PC-3 (cell line): ENCODE results near the gene NEMP2. TPM values are rescaled to one million over a fixed set of nuclear protein-coding genes. Genes with fewer than 3 reads are reported as not detected.

ENCODE experiments used
- ATAC-seq: fragments of 200-7000 bp; cut with Tn5 transposase; 2 replicates; pipeline ENCODE4 v1.9.1; 2020; ENCODE audit warnings: mild to moderate bottlenecking, moderate library complexity
- BruUV-seq: library from RNA; stranded (reverse); fragments of 400-500 nt; replicated peaks from 2 replicates; lab custom pipeline; 2021; lab: Mats Ljungman, UMichigan
- CTCF ChIA-PET: fragments of 300-600 bp; sonication (Branson Sonifier 250); formaldehyde crosslinking; loops from one replicate; lab custom pipeline; 2022; ENCODE audit warnings: antibody characterized with exemption; lab: Charles Lee
- POLR2A ChIA-PET: fragments of 300-600 bp; sonication (Branson Sonifier 250); formaldehyde crosslinking; loops from one replicate; lab custom pipeline; 2022; ENCODE audit warnings: antibody characterized with exemption; ENCODE audit not compliant: unreplicated experiment; lab: Charles Lee
- DNase-seq: peaks from one replicate; pipeline ENCODE4 v3.0.0-alpha.2; 2015
- H2AFZ ChIP-seq: fragments of 300-600 bp; sonication (generic); 2 replicates; pipeline ENCODE4 v1.6.0; 2016; ENCODE audit warnings: antibody characterized with exemption, low read length
- H3F3A ChIP-seq: fragments of 300-600 bp; sonication (generic); one replicate; pipeline ENCODE4 v1.6.0; 2017; ENCODE audit warnings: antibody characterized with exemption, low read length, control low read depth, mild to moderate bottlenecking; ENCODE audit not compliant: unreplicated experiment
- H3K27ac ChIP-seq: fragments of 300-600 bp; sonication (generic); 2 replicates; pipeline ENCODE4 v1.5.1; 2016; ENCODE audit warnings: mild to moderate bottlenecking, low read length
- H3K27me3 ChIP-seq: fragments of 300-600 bp; sonication (generic); 2 replicates; pipeline ENCODE4 v1.6.1; 2016; ENCODE audit warnings: low read length, mixed read lengths
- H3K36me3 ChIP-seq: fragments of 300-600 bp; sonication (generic); 2 replicates; pipeline ENCODE4 v1.6.1; 2016; ENCODE audit warnings: low read depth, mixed run types, low read length, mixed read lengths
- H3K4me1 ChIP-seq: fragments of 300-600 bp; sonication (generic); 2 replicates; pipeline ENCODE4 v1.5.1; 2016; ENCODE audit warnings: low read length; ENCODE audit not compliant: insufficient read depth
- H3K4me2 ChIP-seq: fragments of 300-600 bp; sonication (generic); 2 replicates; pipeline ENCODE4 v1.6.0; 2016; ENCODE audit warnings: low read length
- H3K4me3 ChIP-seq: fragments of 300-600 bp; sonication (generic); 2 replicates; pipeline ENCODE4 v1.5.1; 2016; ENCODE audit warnings: mild to moderate bottlenecking, low read length, mixed read lengths
- H3K79me2 ChIP-seq: fragments of 300-600 bp; sonication (generic); 2 replicates; pipeline ENCODE4 v1.6.1; 2017; ENCODE audit warnings: low read length, mixed read lengths
- H3K9ac ChIP-seq: fragments of 300-600 bp; sonication (generic); 2 replicates; pipeline ENCODE4 v1.6.0; 2016; ENCODE audit warnings: mild to moderate bottlenecking, low read length
- H3K9me2 ChIP-seq: fragments of 300-600 bp; sonication (generic); replicated peaks from 2 replicates; pipeline ENCODE4 v1.6.1; 2016; ENCODE audit warnings: mixed run types, low read length, mixed read lengths
- H3K9me3 ChIP-seq: fragments of 300-600 bp; sonication (generic); 2 replicates; pipeline ENCODE4 v1.6.1; 2016; ENCODE audit warnings: low read length, mixed read lengths
- H4K20me1 ChIP-seq: fragments of 300-600 bp; sonication (generic); 2 replicates; pipeline ENCODE4 v1.6.1; 2016; ENCODE audit warnings: low read length, mixed read lengths
- EZH2 ChIP-seq: fragments of 300-600 bp; sonication (generic); IDR thresholded peaks from one replicate; pipeline ENCODE4 v1.6.1; 2017; ENCODE audit warnings: antibody characterized with exemption, mild to moderate bottlenecking, low read length; ENCODE audit not compliant: unreplicated experiment
- EZH2phosphoT487 ChIP-seq: fragments of 300-600 bp; sonication (generic); IDR thresholded peaks from 2 replicates; pipeline ENCODE4 v1.6.1; 2018; ENCODE audit warnings: mild to moderate bottlenecking, antibody characterized with exemption, low read length, borderline replicate concordance
- intact Hi-C: fragments of 100-400 bp; cut with micrococcal nuclease; formaldehyde crosslinking; loops from 2 replicates; pipeline ENCODE4 v1.9.0; 2023
- total RNA-seq: library from RNA; depleted of rRNA; stranded (reverse); fragments of >200 nt; gene quantifications from 2 replicates; pipeline ENCODE4 v1.2.3, GENCODE V29; 2014
- TF ChIP-seq, protein P1 (sequence below): fragments of 300-600 bp; sonication (generic); conservative IDR thresholded peaks from 2 replicates; pipeline ENCODE4 v1.5.1; 2017; ENCODE audit warnings: antibody characterized with exemption, low read depth, mild to moderate bottlenecking, low read length

The NEMP2 gene
- total RNA-seq, 1 experiment from 2014 or later: 3.8 TPM

DNA sequence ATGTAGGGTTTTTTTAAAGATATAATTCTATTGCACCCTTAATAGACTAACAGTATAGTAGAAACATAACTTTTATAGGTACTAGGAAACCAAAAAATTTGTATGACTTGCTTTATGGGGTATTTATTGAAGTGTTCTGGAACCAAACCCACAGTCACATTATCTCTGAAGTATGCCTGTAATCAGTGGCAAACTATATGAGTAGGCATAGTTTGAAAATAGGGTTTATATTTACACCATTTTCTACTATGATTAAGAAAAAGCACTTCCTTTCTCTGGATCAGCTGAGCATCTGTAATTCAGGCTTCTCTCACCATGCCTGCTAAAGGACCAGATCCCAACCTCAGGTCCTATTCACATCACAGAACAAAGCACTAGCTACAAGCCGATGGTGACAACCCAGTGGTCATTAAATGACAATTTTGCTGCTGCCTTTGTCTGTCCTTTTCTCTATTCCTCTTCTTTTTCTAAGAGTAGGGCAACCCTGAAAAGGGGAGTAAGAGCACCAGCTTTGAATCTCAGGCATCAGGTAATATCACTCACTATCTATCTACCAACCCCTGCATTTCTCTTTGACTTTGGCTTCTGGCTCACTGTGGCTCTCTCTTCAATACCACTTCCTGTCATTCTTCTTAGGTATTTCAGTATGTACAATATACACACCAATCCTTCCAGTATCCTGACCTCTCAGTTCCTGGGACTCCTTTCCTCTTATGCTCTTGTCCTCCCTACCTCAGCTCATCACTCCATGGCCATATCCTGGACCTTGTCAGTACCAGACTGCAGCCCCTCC is 14.4 kb downstream of the NEMP2 start:
- Histone ChIP-seq H3F3A (no peaks in the 10 kb centered on the region), H3K9ac (no peak overlapping the region), H2AFZ (no peak overlapping the region), H3K27me3 (no peaks in the 10 kb centered on the region), H4K20me1 (no peaks in the 10 kb centered on the region), H3K9me3 (no peaks in the 10 kb centered on the region), H3K4me3 (no peak overlapping the region), H3K79me2 (no peaks in the 10 kb centered on the region), H3K36me3 (no peaks in the 10 kb centered on the region), H3K27ac (no peak overlapping the region), H3K4me2 (no peak overlapping the region), H3K9me2 (no peaks in the 10 kb centered on the region), H3K4me1 (no peaks in the 10 kb centered on the region)
- ChIA-PET CTCF (no interaction called here), POLR2A (no interaction called here)
- intact Hi-C loops: no loop called here
- no peak for ATAC-seq
- BruUV-seq: no TSS peak
- TF ChIP-seq EZH2phosphoT487 (no peak), EZH2 (no peak)
- TF ChIP-seq, protein P1, sequence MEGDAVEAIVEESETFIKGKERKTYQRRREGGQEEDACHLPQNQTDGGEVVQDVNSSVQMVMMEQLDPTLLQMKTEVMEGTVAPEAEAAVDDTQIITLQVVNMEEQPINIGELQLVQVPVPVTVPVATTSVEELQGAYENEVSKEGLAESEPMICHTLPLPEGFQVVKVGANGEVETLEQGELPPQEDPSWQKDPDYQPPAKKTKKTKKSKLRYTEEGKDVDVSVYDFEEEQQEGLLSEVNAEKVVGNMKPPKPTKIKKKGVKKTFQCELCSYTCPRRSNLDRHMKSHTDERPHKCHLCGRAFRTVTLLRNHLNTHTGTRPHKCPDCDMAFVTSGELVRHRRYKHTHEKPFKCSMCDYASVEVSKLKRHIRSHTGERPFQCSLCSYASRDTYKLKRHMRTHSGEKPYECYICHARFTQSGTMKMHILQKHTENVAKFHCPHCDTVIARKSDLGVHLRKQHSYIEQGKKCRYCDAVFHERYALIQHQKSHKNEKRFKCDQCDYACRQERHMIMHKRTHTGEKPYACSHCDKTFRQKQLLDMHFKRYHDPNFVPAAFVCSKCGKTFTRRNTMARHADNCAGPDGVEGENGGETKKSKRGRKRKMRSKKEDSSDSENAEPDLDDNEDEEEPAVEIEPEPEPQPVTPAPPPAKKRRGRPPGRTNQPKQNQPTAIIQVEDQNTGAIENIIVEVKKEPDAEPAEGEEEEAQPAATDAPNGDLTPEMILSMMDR: no peak
- no peak for DNase-seq

GRCh38 chr2:190517468-190517867 is 17.1 kb downstream of the NEMP2 start:
- Histone ChIP-seq H3K9me2 (no peaks in the 10 kb centered on the region), H3K9me3 (no peaks in the 10 kb centered on the region), H3K4me3 (no peak overlapping the region), H3K36me3 (no peaks in the 10 kb centered on the region; the same call in 1 of the 2 replicates), H3K4me1 (no peaks in the 10 kb centered on the region), H3K79me2 (no peaks in the 10 kb centered on the region), H3K27me3 (no peaks in the 10 kb centered on the region), H3K9ac (no peak overlapping the region), H3K4me2 (no peak overlapping the region), H4K20me1 (no peaks in the 10 kb centered on the region), H2AFZ (no peak overlapping the region), H3F3A (no peaks in the 10 kb centered on the region), H3K27ac (no peak overlapping the region)
- ChIA-PET CTCF (no interaction called here), POLR2A (no interaction called here)
- DNase-seq (no peak), ATAC-seq (no peak)
- BruUV-seq: no TSS peak
- no peak for TF ChIP-seq EZH2
- intact Hi-C loops: no loop called here

GRCh38 chr2:190515687-190516086 is 18.8 kb downstream of the NEMP2 start:
- no peaks in the 10 kb centered on the region for H3K4me1 ChIP-seq
- H4K20me1 ChIP-seq: no peaks in the 10 kb centered on the region
- H3K27me3 ChIP-seq: no peaks in the 10 kb centered on the region
- CTCF ChIA-PET: no interaction called here
- H3K9ac ChIP-seq: no peak overlapping the region
- H3K9me2 ChIP-seq: no peaks in the 10 kb centered on the region
- H3K4me2 ChIP-seq: no peak overlapping the region
- ATAC-seq: no peak
- no peak overlapping the region for H3K27ac ChIP-seq
- H3K9me3 ChIP-seq: no peaks in the 10 kb centered on the region
- no peaks in the 10 kb centered on the region; the same call in 1 of the 2 replicates for H3K36me3 ChIP-seq
- no peak for TF ChIP-seq EZH2phosphoT487
- TF ChIP-seq, protein P1: no peak
- no peak for TF ChIP-seq EZH2
- DNase-seq: no peak
- H3F3A ChIP-seq: no peaks in the 10 kb centered on the region
- no TSS peak for BruUV-seq
- intact Hi-C loops: no loop called here
- H3K79me2 ChIP-seq: no peaks in the 10 kb centered on the region
- POLR2A ChIA-PET: no interaction called here
- H3K4me3 ChIP-seq: no peak overlapping the region
- no peak overlapping the region for H2AFZ ChIP-seq
